ENCODE data around the gene OR7A17.

The OR7A17 gene

GRCh38 chr19:14843169-14843568 lies 42.8 kb downstream of the OR7A17 start:
- in situ Hi-C loops (cut with HindIII; ENCODE audit: low pct_unique_long_range_greater_than_20kb, low sequenced_read_pairs): no loop called here
- no peak for DNase-seq (ENCODE audit: low read depth in 1 of 2, low spot score in 1 of 2)
- TF ChIP-seq JUND (IDR thresholded peaks at IDR 0.05; ENCODE audit: low read depth): no peak

DNA sequence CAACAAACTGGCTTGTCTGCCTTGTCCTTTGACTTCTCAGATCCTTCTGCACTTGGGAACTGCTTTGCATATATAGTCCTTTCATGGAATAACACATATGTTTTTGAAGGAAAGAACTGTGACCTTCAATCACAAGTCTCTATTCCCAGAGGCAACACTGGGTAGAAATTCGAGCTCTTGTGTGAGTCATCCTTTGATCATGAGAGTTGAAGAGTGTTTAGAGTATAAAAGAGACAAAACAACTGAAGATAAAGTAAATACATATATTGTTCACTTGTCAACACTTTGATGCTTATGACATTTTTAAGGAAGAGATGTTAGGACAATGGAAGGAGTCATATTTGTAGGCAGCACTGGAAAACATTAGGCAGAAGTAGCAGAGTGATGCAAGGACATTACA lies 45.7 kb downstream of the OR7A17 start:
- DNase-seq (ENCODE audit: low read depth in 1 of 2, low spot score in 1 of 2): no peak
- in situ Hi-C loops (cut with HindIII; ENCODE audit: low pct_unique_long_range_greater_than_20kb, low sequenced_read_pairs): no loop called here
- no peak for TF ChIP-seq JUND (IDR thresholded peaks at IDR 0.05; ENCODE audit: low read depth)

- in situ Hi-C loops (cut with HindIII; ENCODE audit: low pct_unique_long_range_greater_than_20kb, low sequenced_read_pairs): no loop called here
- DNase-seq (ENCODE audit: low read depth in 1 of 2, low spot score in 1 of 2): no peak
These were observed 48.5 kb downstream of the OR7A17 start for GRCh38 chr19:14837391-14837790.

GRCh38 chr19:14835011-14835410 lies 50.9 kb downstream of the OR7A17 start, which contains the start of the genes OR7A5 and OR7C1:
Gene OR7A5, minus strand, starts transcription at chr19:14835185. Its CDS starts 6,944 bp downstream, at chr19:14828241.
Gene OR7C1, minus strand, starts transcription at chr19:14835185. Its CDS starts 35,049 bp downstream, at chr19:14800136.
- in situ Hi-C loops (cut with HindIII; ENCODE audit: low pct_unique_long_range_greater_than_20kb, low sequenced_read_pairs): no loop called here

More at GRCh38 chr19:14837391-14837790, 48.5 kb downstream of the OR7A17 start:
- no peak for TF ChIP-seq JUND (IDR thresholded peaks at IDR 0.05; ENCODE audit: low read depth)

DNA sequence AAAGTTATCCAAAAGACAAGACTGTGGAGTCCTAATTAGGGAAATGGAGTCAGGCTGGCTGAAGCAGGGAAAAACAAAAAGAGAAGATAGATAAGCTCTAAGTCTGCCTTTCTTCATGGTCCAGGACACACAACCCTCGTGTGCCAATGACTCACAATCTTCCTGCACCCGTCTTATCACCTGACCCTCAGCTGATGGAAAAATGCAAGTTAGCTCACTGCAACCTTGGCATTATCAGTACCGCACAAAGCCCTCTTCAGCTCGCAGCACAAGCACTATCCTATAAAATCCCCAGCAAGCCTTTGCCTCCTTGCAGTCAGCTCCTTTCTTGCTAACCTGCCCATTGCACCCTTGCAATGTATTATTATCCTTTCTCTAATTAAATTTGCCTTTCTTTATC lies 55.2 kb downstream of the OR7A17 start:
- in situ Hi-C loops (cut with HindIII; ENCODE audit: low pct_unique_long_range_greater_than_20kb, low sequenced_read_pairs): no loop called here
- no peak for TF ChIP-seq JUND (IDR thresholded peaks at IDR 0.05; ENCODE audit: low read depth)

More at GRCh38 chr19:14835011-14835410, 50.9 kb downstream of the OR7A17 start, which contains the start of the genes OR7A5 and OR7C1:
- TF ChIP-seq JUND (IDR thresholded peaks at IDR 0.05; ENCODE audit: low read depth): no peak
- DNase-seq (ENCODE audit: low read depth in 1 of 2, low spot score in 1 of 2): peak in 1 of 2 experiments; percentile 14

More for the DNA sequence above, 55.2 kb downstream of the OR7A17 start:
- DNase-seq (ENCODE audit: low read depth in 1 of 2, low spot score in 1 of 2): no peak
